ENCODE measurements around the gene PIK3C2B.
"Not testable (repeated sequence)": the region's sequence is repeated elsewhere in the genome, so short reads cannot be mapped to it uniquely, and the experiment has no call there.

PIK3C2B gene

DNA sequence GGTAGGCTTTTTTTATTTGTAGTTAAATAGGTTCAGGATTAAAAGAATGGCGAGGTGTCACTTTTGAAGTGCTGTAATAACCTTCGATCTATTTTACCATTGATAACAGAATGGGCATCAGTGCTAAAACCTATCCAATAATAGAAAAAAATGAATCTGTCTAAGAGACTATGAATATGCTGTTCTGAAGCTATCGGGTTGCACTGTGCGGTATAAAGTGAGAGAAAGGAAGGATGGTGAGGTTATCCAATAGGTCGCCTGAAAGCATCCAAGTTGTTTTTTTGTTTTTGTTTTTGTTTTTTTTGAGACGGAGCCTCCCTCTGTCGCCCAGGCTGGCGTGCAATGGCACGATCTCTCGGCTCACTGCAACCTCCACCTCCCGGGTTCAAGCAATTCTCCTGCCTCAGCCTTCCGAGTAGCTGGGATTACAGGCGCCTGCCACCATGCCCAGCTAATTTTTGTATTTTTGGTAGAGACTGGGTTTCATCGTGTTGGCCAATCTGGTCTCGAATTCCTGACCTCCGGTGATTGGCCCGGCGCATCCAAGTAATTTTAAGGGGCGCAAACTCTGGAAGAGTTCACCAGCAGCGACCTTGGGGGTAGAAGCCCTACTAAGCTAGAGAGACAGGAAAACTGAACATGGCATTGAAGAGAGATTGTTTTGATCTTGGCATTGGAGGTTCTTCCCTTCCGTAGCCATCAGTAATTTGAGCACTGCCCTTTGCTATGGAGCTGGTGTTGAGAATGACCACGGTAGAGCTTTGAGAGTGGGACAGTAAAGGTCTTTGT lies 12.9 kb upstream of the PIK3C2B start:
- DNase-seq: peak; percentile 42

DNA sequence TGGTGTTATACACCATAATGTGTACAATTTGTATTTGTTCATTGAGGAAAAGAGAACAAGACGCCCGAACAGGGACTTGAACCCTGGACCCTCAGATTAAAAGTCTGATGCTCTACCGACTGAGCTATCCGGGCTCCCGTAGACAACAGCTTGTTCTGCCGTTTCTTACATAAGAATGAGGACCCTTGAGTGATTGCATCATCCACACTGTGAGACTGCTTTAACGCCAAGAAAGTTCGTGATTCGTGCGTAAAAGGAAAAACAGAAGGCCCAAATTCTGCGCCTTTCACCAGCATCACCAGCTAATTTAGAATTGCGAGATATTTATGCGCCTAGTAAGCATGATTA lies 12.3 kb upstream of the PIK3C2B start:
- peak; percentile 95 for DNase-seq

DNA sequence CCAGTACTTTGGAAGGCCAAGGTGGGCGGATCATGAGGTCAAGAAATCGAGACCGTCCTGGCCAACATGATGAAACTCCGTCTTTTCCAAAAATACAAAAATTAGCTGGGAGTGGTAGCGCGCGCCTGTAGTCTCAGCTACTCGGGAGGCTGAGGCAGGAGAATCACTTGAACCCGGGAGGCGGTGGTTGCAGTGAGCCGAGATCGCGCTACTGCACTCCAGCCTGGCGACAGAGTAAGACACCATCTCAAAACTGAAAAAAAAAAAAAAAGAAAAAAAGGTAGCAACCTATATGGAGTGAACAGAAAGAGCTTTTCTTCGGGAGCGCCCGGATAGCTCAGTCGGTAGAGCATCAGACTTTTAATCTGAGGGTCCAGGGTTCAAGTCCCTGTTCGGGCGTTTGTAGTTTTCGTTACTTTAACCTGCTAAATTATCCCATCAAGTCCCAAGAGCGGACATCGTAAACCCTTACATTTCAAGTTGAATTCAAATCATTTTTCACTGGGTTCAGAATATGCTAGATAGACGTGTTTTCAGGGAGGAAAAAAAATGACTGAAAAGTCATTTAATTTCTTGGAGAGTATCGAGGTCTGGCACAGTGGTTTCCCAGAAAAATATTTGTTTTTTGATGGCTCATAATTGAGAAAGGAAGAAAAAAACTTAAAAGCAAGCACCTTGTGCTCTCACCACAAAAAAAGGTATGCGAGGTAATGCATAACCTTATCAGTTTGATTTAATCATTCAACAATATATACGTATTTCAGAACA lies 11.8 kb upstream of the PIK3C2B start:
- peak; percentile 90 for DNase-seq

DNA sequence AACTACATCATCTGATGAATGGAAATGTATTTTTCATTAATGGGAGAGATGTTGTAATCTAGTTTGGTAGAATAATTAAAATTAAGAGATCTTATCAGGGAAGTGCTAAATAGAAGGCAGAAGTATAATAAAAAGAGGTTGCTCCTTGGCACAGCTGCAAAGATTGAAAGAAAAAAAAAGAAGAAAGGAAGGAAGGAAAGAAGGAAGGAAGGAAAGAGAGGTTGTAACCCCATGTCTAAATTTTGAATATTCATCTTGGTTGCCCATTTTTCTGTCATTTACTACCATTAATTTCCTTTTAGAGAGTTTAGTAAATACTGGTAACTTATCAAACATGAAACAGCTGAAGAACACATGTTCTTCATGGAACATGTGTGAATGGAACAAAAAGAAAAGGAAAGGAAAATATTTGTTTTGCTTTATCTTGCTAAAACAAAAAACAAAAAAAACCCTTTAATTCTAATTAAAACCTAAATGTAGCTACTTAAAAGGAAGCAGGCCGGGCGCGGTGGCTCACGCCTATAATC lies 11.1 kb upstream of the PIK3C2B start:
- no peak for DNase-seq

DNA sequence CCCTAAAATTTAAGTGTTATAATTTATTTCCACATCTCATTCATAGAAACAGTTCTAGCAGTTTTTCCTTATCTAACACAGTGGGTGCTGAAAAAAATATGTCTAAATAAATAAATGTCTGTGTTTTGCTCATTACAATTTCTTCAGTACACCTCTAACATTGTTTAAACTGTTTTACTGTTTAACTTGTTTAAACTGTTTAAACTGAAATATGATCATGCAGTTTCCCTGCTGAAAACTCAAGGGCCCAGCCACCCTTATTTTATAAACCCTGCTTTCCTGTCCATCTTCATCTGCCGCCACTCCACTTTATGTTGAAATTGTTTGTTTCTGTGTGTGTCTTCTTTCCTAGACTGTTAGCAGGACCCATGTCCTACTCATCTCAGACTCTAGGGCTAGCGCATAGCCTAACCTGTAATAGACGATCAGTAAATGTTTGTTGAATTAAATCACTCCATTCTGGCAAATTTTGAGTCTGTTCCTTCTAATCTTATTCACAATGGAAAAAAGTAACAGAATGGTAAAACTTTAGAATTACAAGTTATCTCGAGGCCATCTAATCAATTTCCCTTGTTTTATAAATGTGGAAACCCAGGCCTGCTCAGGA lies 9.4 kb upstream of the PIK3C2B start:
- no peak for DNase-seq

DNA sequence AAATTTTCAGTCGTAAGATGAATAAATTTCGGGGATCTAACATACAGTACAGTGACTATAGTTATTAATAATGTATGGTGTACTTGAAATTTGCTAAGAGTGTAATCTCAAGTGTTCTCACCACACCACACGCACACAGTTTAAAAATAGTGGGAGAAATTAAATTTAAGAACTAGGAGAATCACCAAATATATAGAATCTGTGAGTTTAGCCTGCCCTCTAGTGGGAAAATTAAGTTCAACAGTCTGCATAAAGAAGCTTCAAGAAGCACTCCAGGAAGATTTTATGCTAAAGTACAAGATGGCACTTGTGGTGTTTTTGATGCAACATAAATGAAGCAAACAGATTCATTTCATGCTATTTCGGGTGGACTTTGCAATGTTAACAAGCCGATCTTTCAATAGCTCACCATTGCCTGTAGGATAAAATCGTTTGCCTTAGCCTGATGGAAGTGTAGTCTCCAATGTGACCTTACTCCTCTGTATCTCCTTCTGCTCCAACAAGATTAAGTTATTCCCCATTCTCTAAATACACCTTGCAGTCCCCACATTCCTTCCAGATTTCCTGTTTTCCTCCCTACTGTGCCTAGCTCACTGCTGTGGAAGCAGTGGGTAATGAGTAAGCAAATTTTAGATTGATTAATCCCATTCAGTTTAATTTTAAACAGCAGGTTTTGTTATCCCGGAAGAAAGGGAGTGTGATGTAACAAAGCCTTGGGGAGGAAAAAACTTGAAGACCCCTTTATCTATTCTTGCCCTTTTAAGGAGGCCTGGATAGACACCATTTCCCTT lies 8.7 kb upstream of the PIK3C2B start:
- DNase-seq: peak; percentile 79

DNA sequence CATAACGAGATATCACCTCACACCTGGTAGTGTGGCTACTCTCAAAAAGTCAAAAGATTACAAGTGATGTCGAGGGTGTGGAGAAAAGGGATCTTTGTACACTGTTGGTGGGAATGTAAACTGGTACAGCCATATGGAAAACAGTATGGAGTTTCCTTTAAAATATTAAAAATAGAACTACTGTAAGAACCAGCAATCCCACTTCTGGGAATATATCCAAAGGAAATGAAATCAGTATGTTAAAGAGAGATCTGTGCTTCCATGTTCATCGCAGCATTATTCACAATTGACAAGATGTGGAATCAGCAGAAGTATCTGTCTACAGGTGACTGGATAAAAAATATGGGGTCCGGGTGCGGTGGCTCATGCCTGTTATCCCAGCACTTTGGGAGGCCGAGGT lies 7.6 kb upstream of the PIK3C2B start:
- DNase-seq: no peak

DNA sequence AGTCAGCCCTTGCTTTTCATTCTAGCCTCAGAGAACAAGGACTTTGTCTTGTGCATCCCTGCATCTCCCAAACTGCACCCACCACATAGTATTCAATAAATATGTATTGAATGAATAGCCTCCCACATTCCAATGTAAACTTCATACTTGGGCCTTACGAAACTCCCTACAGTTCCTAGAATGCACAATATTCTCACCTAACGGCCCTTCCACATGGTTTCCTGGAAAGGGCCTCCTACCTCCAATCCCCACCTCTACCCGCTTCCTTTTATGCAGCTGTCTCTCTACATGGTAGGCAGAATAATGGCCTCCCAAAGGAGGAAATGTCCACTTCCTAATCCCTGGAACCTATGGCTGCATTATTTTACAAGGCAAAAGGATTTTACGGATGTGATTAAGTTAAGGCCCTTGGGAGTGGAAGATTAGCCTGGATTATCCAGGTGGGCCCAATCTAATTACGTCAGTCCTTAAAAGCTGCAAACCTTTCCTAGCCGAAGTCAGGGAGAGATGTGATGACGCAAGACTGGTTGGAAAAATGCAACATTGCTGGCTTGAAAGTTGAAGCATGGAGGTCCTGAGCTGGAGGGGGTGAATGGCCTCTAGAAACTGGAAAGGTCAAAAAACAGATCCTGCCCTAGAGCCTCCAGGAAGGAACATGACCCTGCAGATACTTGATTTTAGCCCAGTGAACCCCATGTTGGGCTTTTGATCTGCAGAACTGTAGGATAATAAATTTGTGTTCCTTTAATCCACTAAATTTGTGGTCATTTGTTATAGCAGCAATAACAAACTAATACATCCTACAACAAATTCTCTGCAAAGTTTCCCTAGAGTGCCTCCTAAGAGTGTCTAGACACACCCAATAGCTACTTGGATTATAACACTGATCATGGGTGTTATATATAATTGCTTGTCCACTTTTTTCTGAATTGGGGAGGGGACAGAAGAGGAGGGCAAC lies 5.2 kb upstream of the PIK3C2B start:
- no peak for DNase-seq

DNA sequence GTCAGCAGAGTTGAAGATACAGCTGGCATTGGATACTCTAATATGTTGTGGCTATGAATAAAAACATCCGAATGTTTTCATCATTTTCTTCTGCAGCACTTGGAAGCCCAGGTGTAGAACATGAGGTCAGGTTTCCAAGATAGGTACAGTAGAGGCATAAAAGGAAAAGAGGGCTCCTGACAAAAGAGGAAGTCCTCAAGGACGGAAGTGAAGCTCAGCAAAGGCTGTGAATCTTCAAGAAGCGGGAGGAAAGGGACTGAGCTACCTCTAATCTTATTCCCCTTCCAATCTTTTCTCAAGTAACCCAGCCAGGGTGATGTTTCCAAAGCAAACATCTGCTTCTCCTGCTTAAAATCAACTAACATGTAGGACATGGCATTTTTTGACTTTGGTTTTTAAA lies 4.4 kb upstream of the PIK3C2B start:
- no peak for DNase-seq

DNA sequence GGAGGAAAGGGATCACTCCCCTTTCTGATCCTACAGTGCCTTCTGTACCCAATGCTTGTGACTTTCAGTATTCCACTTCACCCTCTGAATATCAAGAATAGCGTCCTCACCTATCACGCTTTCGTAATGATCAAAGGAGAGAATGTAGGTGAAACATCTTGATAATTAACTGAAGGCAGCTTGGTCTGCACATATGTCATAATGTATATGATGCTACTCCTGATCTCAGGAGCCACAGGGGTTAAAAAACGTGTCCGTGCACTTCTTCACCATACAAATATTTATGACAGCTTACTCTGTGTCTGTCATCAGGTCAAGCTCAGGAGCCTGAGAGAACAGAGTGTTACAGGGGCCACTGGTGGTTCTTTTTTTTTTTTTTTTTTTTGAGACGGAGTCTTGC lies 1.2 kb upstream of the PIK3C2B start:
- DNase-seq: no peak

DNA sequence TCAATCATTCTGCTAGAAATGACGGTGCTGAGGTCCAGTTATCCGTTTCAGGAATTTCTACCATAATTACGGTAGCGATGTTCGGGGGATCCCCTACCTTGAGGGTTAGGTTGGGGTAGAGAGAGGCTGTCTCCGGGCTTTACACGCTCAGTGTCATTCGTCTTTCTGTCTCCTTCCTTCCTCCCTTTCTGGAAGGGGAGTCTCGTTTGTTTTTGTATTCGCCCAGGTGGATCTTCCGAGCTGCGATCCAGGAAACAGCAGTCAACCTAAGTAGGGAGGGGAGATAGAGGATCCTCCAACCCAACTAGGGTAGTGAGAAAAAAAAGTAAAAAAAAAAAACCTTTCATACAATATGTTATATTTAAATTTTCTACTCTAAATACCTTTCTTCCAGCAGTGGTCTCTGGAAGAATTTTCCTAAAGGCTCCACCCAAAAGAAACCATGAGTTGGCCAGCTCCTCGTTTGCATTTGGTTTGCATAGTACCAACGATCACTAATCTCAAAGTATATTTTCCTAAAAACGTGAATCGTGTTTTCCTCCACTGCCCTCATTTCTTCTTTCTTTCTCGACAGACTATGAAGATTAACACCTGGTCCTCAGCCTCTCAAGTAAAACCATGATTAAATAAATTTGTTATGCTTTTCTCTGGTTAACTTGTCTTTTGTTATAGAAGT lies 611 bp upstream of the PIK3C2B start:
- no peak for DNase-seq

DNA sequence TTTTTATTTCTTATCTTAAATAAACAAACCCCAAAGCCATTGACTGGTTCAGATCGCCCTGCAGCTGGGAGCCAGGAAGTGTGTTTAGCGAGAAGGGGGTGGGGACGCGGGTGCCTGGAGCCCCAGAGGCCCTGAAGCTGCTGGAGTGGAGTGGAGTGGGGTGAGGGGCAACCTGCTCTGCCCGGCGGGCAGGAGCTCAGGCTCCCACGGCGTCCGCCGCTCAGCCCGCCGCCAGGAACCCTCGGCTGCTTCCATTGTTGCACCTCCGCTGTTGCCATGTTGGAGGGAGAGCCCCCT lies 673 bp downstream of the PIK3C2B start:
- DNase-seq: peak; percentile 69

DNA sequence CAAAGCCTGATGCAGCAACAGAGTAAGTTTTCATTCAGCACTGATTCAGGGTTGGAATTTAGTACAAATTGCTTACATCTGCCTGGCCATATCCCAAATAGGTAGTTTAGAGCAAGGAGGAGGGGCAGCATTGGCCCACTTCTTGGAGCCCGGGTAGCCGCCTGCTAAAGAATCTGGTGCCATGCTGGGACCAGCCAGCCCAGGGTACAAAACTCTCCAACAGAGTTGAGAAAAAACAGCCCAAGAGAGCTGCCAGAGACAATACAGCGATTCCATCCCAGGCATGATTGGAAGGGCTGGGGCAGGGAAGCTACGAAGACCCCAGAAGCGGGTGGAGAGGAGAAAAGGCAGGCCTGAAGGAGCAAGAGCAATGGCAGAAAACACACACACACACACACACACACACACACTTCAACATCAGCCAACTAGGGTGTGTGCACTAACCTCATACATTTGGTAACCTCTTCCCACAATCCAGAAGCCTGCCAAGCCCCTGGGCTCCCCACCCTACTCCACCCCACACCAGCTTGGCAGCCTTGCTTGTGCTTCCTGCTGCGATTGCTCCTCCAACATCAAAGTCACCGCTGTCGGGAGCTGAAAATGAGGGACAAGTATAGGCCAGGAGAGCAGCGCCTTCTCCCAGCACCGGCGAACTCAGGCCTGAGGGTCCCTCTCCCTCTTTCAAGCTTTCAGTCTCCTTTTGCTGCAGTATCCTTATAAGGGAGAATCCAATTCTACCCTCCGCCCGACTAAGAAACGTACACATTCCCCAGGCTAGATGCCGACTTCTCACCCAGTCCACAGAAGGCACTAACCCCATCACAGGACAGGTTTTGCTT lies 1.2 kb downstream of the PIK3C2B start:
- DNase-seq: peak; percentile 26

DNA sequence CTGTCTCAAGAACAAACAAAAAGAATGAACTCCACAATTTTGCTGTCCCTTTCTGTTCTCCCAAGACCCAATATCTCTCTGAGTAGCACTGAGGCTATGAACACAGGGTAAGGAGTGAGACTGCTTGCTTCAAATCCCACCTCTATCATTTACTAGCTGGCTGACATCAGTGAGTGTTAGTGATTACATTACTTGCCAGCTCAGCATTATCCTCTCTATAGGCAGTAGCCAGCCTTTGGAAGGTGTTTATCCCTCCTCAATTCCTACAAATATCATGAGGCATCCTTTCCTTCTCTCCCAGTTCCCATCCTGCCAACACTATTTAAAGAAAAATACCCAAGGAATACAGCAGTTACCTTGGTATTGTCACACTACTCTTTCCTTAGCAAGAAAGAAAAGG lies 3.0 kb downstream of the PIK3C2B start:
- no peak for DNase-seq

DNA sequence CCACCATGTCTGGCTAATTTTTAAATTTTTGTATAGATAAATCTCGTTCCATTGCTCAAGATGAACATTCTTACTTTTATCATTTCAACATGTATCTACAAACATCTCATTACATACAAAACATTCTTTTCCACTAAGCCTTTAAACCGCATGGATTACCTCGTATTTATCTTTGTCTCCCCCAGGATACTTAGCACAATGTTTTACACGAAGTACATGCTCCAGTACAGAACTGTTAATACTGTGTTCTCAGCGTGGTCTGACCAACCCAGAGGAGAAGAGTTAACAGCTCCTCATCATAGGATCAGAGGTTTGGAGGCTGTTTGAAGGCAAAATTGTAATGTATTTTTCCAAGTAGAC lies 7.4 kb downstream of the PIK3C2B start:
- DNase-seq: no peak

DNA sequence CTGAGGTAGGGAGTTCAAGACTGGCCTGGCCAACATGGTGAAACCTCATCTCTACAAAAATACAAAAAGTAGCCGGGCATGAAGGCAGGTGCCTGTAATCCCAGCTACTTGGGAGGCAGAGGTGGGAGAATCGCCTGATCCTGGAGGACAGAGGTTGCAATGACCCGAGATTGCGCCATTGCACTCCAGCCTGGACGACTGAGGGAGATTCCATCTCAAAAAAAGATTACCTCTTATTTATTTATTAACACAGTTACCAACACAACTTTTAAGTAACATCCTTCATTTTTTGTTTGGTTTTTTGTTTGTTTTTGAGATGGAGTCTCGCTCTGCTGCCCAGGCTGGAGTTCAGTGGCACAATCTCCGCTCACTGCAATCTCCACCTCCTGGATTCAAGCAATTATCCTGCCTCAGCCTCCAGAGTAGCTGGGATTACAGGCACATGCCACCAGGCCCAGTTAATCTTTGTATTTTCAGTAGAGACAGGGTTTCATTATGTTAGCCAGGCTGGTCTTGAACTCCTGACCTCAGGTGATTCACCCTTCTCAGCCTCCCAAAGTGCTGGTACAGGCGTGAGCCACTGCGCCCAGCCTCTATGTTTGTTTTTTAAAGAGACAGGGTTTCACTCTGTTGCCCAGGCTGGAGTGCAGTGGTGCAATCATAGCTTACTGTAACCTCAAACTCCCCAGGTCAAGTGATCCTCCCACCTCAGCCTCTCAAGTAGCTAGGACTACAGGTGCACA lies 7.9 kb downstream of the PIK3C2B start:
- DNase-seq: not testable (repeated sequence)

DNA sequence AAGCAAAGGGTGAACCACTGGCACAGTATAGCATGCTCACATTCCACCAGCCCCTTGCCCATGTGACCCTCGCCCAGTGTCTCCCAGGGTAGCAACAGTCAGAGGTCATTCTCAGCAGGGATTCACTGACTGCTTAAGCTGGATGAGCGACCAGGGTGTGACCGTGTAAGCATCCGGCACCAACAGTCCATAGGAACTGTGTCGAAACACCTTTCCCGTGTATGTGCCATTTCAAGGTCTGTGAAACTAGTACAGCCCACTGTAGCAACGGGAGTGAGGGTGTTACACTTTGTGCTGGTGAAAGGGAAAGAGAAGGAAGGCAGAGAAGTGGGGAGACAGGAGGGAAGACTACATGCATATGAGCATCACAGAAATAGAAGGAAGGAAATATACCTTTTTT lies 10.8 kb downstream of the PIK3C2B start:
- DNase-seq: no peak

DNA sequence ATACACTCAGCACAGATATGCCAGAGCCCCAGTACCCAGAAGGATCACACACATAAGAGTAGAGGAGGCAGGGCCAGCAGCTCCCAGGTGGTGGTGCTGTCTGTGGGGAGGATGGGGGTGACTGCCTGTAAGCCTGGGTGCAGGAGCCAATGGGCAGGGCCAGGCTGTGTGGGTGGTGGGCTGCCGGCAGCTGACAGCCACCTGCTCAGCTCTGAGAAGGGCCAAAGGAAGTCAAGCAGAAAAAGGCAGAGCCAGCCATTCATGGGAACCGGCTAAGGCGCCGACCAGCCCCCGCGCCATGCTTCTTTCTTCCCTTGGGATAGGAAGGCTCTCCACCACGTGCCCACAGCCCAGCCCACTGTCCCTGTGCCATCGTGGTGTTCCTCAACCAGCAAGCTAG lies 14.1 kb downstream of the PIK3C2B start:
- no peak for DNase-seq

DNA sequence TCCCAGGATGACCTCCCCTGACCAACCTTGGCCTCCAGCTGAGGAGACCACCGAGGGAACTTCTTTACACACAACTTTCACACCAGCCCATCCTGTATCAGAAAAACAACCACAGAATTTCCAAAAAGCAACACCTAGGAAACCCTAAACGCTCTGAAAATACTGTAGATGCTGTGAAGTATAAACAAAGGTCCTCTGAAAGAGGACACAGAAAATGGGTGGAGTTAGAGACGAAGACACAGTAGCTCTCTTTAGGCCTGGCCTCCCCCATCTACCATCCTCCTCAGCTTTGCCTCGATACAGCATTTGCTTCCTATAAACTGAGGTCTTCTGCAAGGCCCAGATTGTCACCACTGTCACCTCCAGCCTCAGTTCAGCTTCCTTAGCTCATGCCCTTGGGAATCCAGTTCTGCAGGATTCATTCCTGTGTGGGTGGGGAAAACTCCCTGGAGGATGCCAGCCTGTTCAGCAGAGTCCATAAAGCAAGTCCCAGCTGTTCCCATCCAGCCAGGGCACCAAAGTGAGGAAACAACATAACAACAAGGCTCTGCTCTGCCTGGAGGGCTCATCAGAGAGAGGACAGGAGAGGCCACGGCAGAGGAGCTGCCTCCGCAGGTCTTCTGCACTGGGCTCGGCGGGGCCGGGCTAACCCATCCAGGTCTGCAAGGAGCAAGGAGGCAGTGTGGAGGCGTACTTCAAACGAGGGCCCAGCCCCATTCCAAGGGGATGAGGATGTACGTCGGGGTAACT lies 15.0 kb downstream of the PIK3C2B start:
- DNase-seq: no peak

Measured in activated CD4-positive, alpha-beta T cell treated with anti-CD3 and anti-CD28 coated beads, Interleukin-2, Interleukin-6, amounts not matched to agents 100 ng/mL and 50 ng/mL, durations not matched to agents 16 hours and 8 hours (primary cell).